Mononuclear cell (primary cell): ENCODE measurements around the gene PSMD2. TPM values are rescaled to one million over a fixed set of nuclear protein-coding genes. Genes with fewer than 3 reads are reported as not detected.

Source experiments
- total RNA-seq: library from RNA; depleted of rRNA; stranded (reverse); fragments of >200 nt; gene quantifications from one replicate; pipeline ENCODE4 v1.2.3, GENCODE V29; 2012

PSMD2 gene
- total RNA-seq, 1 donor, result 119 TPM

Other genes starting within 250 kb of the PSMD2 start
- not detected for gene HTR3C, start 246.2 kb upstream of the PSMD2 start, total RNA-seq
- gene HTR3E, start 202.2 kb upstream of the PSMD2 start, total RNA-seq, result not detected
- 41.0 TPM for gene EIF2B5, start 163.9 kb upstream of the PSMD2 start, total RNA-seq
- 18.3 TPM for gene DVL3, start 143.9 kb upstream of the PSMD2 start, total RNA-seq
- 167 TPM for gene AP2M1, start 124.4 kb upstream of the PSMD2 start, total RNA-seq
- 39.7 TPM for gene ABCF3, start 113.0 kb upstream of the PSMD2 start, total RNA-seq
- under 0.01 TPM for gene VWA5B2, start 69.7 kb upstream of the PSMD2 start, total RNA-seq
- 14.0 TPM for gene ALG3, start 50.3 kb upstream of the PSMD2 start, total RNA-seq
- gene EEF1AKMT4, start 49.6 kb upstream of the PSMD2 start, total RNA-seq, result 0.52 TPM
- gene CAMK2N2, start 37.7 kb upstream of the PSMD2 start, total RNA-seq, result not detected
- gene ECE2, start 23.2 kb upstream of the PSMD2 start, total RNA-seq, result not detected
- 114 TPM for gene EIF4G1, start 15.4 kb downstream of the PSMD2 start, total RNA-seq
- 5.7 TPM for gene FAM131A, start 38.4 kb downstream of the PSMD2 start, total RNA-seq
- 0.63 TPM for gene CLCN2, start 62.4 kb downstream of the PSMD2 start, total RNA-seq
- 19.0 TPM for gene POLR2H, start 62.5 kb downstream of the PSMD2 start, total RNA-seq
- not detected for gene THPO, start 79.0 kb downstream of the PSMD2 start, total RNA-seq
- 0.31 TPM for gene CHRD, start 80.8 kb downstream of the PSMD2 start, total RNA-seq